IMR-90 (cell line): ENCODE measurements around the gene SLC35E2B.
"Not testable (repeated sequence)": the region's sequence is repeated elsewhere in the genome, so short reads cannot be mapped to it uniquely, and the experiment has no call there.

Source experiments
- BHLHE40 ChIP-seq: fragments of 150-350 bp; IDR thresholded peaks from 2 replicates; pipeline ENCODE4 v1.6.1; 2016; ENCODE audit warnings: mild to moderate bottlenecking, low read depth, low read length
- CHD1 ChIP-seq: IDR thresholded peaks from 2 replicates; pipeline ENCODE4 v1.6.1; 2012; ENCODE audit warnings: low read depth, low read length, improper control_type of control experiment
- MAFK ChIP-seq: IDR thresholded peaks from 2 replicates; pipeline ENCODE4 v1.6.1; 2012; ENCODE audit warnings: low read depth, low read length, improper control_type of control experiment
- MXI1 ChIP-seq: IDR thresholded peaks from 2 replicates; pipeline ENCODE4 v1.6.1; 2012; ENCODE audit warnings: low read depth, mild to moderate bottlenecking, low read length, moderate library complexity, borderline replicate concordance
- POLR2A ChIP-seq: IDR thresholded peaks from 2 replicates; pipeline ENCODE4 v1.6.1; 2012; ENCODE audit warnings: mild to moderate bottlenecking, low read depth, low read length
- RAD21 ChIP-seq: IDR thresholded peaks from 2 replicates; pipeline ENCODE4 v1.6.1; 2012; ENCODE audit warnings: low read length, improper control_type of control experiment
- RCOR1 ChIP-seq: IDR thresholded peaks from 2 replicates; pipeline ENCODE4 v1.6.1; 2012; ENCODE audit warnings: mild to moderate bottlenecking, low read length, improper control_type of control experiment; ENCODE audit not compliant: insufficient replicate concordance
- RFX5 ChIP-seq: IDR thresholded peaks from 2 replicates; pipeline ENCODE4 v1.8.0; 2012; ENCODE audit warnings: low read depth, mild to moderate bottlenecking, low read length, moderate library complexity
- SMC3 ChIP-seq: fragments of 150-350 bp; IDR thresholded peaks from 2 replicates; pipeline ENCODE4 v1.6.1; 2016; ENCODE audit warnings: low read depth, mild to moderate bottlenecking, antibody characterized with exemption, low read length, moderate library complexity
- TF ChIP-seq, protein P1 (sequence below): conservative IDR thresholded peaks from 2 replicates; pipeline ENCODE4 v1.5.1; 2012; ENCODE audit warnings: mild to moderate bottlenecking, low read depth, low read length, improper control_type of control experiment
- TF ChIP-seq, protein P2 (sequence below): fragments of 150-350 bp; IDR thresholded peaks from 2 replicates; pipeline ENCODE4 v1.6.1; 2017; ENCODE audit warnings: mild to moderate bottlenecking, antibody characterized with exemption, low read length, low read depth
- TF ChIP-seq, protein P3 (sequence below): fragments of 150-350 bp; IDR thresholded peaks from 2 replicates; pipeline ENCODE4 v1.6.1; 2016; ENCODE audit warnings: low read depth, mild to moderate bottlenecking, low read length, moderate library complexity, borderline replicate concordance

DNA sequence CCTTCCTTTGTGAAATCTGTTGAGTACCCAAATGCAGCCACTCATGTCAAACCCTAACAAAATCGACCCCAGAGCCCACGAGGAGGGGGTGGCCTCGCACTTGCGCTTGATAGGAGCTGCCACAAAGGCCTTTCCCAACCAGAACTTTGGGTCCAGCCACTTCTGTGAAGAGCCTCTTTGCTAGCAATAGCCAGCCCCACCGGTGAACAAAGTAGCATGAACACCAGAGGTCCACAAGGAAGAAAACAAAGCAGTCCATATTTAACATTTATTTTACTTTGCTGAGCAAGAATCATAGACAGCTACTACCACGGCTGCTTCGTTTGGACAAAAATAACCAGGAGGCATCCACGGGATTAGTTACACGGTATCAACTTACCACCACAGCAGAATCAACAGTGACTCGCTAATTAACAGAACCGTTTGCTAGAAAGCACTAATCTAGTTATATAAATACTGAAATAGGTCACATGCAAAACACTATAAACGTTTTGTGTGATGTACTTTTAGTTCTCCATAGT is 34.6 kb upstream of the SLC35E2B start:
- not testable (repeated sequence) for TF ChIP-seq POLR2A, CHD1, SMC3, RFX5, RCOR1, MXI1, MAFK, RAD21, BHLHE40
- TF ChIP-seq, protein P1, sequence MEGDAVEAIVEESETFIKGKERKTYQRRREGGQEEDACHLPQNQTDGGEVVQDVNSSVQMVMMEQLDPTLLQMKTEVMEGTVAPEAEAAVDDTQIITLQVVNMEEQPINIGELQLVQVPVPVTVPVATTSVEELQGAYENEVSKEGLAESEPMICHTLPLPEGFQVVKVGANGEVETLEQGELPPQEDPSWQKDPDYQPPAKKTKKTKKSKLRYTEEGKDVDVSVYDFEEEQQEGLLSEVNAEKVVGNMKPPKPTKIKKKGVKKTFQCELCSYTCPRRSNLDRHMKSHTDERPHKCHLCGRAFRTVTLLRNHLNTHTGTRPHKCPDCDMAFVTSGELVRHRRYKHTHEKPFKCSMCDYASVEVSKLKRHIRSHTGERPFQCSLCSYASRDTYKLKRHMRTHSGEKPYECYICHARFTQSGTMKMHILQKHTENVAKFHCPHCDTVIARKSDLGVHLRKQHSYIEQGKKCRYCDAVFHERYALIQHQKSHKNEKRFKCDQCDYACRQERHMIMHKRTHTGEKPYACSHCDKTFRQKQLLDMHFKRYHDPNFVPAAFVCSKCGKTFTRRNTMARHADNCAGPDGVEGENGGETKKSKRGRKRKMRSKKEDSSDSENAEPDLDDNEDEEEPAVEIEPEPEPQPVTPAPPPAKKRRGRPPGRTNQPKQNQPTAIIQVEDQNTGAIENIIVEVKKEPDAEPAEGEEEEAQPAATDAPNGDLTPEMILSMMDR, result not testable (repeated sequence)
- TF ChIP-seq, protein P2, sequence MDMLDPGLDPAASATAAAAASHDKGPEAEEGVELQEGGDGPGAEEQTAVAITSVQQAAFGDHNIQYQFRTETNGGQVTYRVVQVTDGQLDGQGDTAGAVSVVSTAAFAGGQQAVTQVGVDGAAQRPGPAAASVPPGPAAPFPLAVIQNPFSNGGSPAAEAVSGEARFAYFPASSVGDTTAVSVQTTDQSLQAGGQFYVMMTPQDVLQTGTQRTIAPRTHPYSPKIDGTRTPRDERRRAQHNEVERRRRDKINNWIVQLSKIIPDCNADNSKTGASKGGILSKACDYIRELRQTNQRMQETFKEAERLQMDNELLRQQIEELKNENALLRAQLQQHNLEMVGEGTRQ, result not testable (repeated sequence)
- TF ChIP-seq, protein P3, sequence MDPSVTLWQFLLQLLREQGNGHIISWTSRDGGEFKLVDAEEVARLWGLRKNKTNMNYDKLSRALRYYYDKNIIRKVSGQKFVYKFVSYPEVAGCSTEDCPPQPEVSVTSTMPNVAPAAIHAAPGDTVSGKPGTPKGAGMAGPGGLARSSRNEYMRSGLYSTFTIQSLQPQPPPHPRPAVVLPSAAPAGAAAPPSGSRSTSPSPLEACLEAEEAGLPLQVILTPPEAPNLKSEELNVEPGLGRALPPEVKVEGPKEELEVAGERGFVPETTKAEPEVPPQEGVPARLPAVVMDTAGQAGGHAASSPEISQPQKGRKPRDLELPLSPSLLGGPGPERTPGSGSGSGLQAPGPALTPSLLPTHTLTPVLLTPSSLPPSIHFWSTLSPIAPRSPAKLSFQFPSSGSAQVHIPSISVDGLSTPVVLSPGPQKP, result not testable (repeated sequence)
